Midbrain (tissue), 1 donor: Measurements from ENCODE around the gene IRF3.
A peak's percentile ranks its signal among the peaks of the same experiment; 100 is the strongest.

Experiments used
- DNase-seq: peaks from one replicate; lab custom pipeline; 2025; lab: John Stamatoyannopoulos, UW

The IRF3 gene

DNA sequence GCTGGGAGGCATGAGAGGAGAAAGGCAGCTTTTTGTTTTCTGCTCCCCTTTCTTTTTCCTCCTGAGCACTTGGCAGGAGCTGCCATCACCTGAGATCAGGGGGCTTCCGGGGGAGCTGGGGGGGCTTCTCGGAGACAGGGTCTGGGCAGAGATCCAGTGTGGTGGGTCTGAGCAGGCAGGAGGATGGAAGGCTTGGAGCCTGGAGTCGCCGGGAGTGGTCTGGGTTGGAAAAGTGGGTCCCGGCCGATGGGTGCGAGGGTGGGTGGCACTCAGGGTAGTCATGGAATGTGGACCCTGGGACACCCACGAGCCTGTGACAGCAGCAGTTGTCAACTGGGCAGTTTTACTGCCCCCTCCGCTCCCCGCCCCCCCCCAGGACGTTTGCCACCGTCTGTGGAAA, 21.5 kb upstream of the IRF3 start:
- DNase-seq, result no peak

DNA sequence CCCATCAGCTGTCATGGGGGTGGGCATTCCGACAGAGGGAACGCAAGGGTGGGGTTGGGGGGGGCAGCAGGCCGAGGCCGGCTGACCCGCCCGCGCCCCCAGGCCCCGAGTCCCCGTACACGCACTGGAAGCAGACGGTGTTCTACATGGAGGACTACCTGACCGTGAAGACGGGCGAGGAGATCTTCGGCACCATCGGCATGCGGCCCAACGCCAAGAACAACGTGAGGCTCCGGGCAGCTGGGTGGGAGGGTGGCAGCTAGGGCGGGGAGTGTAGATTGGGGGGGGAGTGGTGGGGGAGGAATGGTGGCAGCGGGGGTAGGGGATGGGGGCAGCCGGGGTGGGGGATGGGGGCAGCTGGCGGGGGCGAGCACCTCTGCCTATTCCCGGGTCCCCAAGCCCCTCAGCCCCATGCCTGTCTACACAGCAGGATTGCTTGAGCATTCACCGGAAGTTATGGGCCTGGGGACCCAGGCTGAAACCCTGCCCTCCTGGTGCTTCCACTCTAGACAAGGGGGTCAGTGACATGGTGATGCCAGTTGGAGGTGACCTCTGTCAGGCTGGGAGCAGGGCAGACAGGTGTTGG, 20.9 kb upstream of the IRF3 start:
- no peak for DNase-seq

DNA sequence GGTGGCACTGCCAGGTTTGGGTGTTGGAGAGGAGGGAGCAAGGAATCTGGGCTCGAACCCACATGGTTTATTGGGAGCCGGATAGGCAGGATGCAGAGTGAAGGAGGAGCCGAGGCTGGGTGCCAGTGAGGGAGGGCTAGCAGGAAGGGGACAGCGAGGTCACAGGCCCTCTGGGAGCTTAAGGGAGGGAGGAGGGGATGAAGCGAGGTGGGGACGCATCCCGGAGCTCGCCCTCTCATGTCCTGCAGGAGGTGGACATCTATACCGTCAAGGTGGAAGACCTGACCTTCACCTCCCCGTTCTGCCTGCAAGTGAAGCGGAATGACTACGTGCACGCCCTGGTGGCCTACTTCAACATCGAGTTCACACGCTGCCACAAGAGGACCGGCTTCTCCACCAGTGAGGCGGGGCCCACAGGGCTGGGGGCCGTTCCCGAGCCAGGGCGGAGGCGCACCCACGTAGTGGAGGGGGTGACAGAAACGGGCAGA, 20.2 kb upstream of the IRF3 start:
- DNase-seq, result no peak

DNA sequence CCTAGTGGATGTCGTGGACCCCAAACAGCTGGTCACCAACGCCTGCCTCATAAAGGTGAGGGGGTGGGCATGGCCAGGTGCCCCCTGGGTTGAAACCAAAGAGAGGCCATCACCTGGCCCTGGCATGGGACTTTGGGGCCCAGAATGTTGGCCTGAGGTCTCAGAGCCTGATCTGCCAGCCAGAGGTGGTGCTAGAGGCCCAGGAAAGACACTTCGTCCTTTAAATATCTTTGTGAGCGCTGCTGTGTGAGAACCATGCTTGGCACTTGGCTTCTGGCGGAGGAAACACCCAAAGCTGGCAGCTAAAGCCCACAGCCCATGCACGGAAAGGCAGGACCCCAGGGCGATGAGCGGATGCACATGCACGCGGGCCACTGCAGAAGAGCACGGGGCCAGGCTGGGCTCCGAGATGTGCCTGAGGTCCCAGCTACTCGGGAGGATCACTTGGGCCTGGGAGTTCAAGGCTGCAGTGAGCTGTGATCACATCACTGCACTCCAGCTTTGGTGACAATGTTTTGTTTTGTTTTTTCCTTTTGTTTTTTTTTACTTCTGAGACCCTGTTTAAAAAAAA, 19.4 kb upstream of the IRF3 start:
- DNase-seq, result no peak

DNA sequence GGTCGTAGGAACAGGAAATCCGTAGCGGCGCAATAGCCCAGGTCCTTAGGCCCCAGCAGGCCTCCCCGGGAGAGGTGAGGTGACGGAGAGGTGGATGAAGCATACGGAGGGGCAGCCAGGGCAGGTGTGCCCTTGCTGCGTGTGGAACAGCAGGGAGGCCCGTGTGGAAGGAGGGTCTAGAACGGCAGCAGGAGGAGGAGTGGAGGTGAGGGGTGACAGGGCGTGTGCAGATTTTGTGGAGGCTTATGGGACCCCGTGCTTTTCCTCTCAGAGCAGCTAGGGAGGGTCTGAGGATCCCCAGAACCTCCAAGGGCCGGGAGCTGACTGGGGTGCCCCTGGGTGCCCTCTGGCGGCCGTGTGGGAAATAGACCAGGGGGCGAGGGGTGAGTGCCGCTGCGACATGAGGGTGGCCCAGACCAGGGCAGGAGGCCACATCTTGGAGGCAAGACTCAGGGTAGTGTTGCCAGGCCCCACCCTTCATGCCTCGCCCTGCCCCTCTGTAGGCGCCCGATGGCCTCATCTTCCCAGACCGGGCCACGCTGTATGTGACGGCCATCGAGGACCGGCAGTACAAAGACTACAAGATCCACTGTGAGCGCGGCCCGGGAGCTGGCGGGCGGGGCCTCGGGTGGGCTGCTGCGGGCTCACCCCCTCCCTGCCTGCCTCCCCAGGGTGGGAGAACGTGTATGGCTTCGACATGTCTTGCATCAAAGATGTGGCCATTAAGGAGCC, 18.8 kb upstream of the IRF3 start:
- no peak for DNase-seq

DNA sequence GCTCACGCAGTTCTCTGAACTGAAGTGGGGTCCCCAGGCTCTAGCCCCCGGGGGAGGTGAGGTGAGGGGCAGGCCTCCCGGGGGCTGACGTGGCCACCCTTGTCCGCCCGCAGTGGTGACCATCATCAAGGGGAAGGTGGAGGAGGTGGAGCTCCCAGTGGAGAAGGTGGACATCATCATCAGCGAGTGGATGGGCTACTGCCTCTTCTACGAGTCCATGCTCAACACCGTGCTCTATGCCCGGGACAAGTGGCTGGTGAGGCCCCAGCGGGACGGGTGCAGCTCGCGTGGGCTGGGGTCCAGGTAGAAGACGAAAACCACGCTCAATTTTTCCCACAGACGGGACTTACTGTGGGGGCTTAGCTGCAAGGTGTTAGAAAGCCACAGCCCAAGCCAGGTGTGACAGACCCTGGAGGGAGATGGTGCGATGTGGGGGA, 18.2 kb upstream of the IRF3 start:
- DNase-seq, result no peak

DNA sequence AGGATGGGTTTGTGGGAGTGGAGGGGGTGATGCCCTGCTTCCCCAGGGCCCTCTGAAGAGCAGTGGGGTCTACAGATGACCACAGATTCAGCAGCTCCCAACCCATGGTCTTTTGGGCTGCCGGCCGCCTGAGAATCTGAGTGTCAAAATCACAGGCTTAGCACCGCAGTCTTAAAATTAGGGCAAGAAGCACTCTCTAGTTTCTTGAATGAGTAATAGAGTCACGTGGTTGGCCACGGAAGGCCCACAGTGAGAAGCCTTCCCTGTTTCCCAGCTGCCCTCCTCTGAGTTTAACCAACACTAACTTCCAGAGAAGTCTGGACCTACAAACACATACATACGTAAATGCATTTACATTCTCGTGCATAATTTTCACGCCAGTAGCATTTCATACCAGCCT, 16.6 kb upstream of the IRF3 start:
- DNase-seq, result no peak

DNA sequence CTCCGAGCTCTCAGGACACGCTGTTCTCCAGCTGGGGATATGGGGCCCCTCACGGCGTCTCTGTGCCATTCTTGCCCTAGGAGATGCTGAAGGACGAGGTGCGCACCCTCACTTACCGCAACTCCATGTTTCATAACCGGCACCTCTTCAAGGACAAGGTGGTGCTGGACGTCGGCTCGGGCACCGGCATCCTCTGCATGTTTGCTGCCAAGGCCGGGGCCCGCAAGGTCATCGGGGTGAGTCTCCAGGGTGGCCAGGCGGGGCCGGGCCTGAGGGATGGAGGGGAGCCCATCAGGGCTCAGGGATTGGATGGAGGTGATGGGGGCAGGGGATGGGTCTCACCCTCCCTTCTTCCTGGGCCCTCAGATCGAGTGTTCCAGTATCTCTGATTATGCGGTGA, 16.2 kb upstream of the IRF3 start:
- no peak for DNase-seq

DNA sequence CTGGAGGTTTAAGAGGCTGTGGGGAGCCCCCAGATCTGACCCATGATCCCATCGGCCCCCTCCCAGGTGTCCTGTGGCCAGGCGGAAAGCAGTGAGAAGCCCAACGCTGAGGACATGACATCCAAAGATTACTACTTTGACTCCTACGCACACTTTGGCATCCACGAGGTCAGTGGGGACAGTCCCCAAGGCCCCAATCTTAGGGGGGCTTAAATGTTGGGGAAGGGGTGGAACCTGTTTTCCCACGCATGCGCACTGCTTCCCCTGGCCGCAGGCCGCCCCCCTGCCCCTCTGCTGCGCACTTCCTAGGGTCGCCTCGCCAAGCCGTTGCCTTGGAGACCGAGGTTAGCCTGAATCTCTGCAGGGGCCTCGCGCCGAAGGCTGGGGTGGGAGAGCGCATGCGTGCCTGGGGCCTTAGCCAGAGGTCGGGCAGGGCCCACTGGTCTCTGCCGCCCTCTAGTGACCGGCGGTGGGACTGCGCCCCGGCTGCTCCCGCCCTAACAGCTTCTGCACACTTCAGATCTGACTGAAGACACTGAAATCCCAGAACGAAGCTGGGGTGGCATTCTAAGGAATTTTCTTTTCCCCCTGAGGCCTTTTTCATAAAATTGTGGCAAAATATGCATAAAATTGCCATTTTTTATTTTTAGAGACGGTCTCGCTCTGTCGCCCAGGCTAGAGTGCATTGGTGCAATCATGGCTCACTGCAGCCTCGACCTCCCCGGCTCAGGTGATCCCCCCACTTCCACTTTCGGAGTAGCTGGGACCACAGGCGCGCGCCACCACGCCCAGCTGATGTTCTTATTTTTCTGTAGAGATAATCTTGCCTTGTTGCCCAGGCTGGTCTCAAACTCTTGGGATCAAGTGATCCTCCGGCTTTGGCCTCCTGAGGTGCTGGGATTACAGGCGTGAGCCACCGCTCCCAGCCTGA, 15.0 kb upstream of the IRF3 start:
- DNase-seq, result peak; percentile 92

DNA sequence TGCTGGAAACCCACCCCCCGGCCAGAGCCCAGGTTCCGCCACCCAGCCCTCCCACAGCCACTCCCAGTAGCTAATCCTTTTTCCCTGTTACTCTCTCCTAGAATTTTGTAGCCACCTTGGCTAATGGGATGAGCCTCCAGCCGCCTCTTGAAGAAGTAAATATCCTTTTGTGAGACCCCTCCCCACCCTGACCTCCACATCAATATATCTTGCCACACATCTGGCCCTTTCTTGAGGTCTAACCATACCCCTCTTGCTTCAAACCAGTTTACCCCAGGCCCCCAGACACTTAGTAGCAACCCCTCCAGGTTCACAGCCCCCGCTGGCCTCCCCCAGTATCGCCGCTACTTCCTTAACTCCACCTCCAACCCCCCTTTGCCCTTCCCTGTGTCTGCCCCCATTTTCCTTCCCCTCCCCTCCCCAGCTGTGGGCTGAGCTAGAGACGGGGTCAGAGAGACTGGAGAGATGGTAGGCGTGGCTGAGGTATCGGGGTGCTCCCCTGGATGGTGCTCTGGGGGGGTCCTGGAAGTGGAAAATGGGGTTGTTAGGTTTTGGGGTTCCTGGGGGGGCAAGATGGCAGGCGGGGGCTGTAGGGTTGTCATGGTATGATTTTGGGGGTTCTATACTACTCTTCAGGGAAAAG, 14.2 kb upstream of the IRF3 start:
- no peak for DNase-seq

DNA sequence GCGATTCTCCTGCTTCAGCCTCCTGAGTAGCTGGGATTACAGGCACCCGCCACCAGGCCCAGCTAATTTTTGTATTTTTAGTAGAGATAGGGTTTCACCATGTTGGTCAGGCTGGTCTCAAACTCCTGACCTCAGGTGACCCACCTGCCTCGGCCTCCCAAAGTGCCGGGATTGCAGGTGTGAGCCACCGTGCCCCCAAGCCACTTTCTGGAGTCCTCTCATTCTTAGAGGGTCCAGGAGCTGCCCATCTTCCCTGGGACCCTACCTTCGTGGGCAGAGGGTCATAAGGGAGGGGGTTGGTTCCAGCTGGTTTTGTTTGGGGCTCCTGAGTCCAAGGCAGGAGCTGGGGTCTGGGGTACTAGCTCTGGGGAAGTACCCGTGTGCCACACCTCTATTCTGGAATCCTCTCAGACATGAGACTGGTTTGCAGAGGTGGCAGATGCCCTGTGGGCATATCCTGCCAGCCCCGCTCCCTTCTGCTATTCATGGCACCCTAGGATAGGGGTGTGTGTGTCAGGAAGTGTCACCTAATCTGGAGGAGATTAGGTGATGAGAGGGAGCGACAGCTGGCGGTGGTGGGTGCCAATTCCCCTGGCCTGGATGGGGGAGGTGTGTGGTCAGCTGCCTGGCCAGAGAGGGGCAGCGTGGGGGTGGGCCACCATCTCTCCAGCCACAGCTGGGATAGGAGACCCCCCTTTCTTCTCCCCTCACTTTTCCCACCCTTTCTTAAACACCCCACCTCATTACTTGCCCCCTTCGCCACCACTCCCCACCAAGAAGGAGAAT, 13.5 kb upstream of the IRF3 start:
- no peak for DNase-seq

DNA sequence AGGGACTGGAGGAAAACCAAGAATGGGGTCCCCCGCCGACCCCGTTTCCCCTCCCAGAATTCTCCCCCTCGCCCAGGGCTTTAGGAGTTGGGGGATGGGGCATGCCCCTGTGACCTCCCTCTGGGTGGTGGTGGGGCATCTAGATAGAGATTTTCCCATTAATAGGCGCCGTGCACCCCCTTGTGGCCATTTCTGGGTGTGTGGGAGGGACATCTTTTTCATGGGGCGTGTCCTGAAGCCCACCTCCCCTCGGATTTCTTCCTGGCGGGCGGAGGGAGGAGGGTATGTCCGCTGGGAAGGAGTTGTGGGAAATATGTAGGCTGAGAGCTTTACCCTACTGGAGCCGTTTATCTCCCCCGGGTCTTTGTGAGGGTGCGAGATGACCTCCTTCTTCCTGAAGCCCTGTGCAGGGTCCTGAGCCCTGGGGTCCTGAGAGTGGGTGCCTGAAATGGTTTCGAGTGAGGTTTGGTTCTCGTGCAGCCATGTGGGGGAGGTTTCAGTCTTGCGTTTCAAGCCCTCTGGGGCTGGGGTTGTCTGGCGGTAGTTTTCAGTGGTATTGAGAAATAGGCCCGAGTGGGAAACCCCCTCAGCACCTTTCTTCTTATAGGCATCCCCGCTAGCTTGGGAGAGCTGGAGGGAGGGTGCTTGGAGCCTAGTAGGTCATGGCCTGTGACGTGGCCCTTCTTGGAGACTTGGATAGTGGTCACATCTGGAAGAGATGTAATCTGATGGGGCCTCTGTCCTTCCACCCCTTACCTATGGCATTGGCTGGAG, 12.4 kb upstream of the IRF3 start:
- peak; percentile 36 for DNase-seq

DNA sequence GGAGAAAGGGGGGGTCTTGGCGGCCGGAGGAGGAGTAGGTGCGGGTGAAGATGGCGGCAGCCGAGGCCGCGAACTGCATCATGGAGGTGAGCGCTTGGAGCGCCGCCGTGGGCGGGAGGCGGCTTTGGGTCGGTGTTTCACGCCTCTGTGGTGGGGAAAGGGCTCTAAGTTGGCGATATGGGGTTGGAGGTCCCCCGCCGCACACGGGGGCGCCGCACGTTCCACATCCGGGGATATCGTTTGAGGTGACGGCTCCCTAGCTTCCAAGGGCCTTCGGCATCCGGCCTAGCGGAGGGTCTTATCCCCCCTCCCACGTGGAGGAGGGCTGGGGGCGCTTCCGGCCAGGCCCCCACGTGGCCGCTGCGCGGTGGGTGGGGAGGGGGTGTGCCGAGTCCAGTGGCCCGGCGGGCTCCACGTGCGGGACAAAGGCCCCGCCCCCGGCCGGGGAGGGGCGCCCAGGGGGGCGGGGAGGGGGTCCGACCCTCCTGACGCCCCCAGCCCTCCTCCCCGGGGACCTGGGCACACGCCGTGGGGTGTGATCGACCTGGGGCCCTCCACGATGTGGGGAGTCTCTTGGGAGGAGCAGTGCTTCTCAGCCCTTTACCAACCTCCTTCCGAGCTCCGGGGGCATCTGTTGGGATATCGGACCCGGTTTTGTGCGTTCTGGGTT, 11.7 kb upstream of the IRF3 start, which contains the start of gene PRMT1:
Gene PRMT1, plus strand, starts transcription at position 41 of the 670 bp plus-strand sequence. Its CDS starts 10 bp downstream, at position 51.
- peak; percentile 55 for DNase-seq

DNA sequence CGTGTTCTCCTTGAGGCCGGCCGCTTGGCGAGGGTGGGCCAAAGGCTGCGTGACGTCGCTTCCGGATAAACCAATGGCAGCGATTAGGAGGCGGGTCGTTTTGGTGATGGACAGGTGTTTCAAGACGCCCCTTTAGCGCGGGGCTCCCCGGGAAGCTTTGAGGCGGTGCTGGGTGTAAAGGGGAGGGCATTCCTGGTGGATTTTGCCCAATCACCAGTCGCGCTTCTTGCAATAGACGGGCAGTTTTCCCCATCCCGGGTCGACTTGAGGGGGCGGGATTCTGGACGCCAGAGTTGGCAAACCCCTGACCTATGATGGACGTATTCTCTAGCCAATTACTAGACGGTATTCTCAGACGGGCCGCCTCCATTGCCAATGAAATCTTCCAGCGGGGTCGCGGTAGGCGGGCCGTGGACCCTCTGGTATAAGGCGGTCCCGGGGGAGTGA, 11.2 kb upstream of the IRF3 start:
- DNase-seq, result peak; percentile 100

DNA sequence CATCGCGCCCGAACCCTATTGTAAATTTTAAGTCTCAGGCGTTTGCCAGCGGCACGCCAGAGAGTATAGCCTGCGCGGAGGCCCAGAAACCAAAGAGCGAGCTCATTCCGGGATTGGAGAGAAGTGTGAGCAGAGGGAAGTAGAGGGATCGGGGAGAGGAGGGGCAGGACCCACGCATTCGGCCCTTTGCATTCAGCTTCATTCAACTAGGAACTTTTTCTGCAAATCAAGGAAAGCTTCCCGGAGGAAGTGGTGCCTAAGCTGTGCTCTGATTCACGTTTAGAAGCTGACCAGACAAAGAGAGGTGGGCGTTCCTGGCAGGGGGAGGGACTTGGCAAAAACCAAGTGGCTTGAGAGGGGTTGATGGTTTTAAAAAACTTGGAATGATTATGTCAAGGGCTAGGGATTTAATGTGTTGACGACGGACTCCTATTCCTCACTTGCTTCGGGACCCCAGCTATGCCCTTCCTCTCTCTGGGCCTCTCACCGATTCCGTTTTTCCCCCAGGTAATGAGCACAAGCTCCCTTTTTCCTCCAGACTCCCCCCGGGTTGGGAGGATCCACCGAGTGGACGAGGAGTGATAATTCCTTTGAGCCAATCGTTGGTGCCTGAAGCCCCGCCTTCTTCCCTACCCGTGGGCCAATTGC, 10.6 kb upstream of the IRF3 start:
- DNase-seq, result peak; percentile 94

DNA sequence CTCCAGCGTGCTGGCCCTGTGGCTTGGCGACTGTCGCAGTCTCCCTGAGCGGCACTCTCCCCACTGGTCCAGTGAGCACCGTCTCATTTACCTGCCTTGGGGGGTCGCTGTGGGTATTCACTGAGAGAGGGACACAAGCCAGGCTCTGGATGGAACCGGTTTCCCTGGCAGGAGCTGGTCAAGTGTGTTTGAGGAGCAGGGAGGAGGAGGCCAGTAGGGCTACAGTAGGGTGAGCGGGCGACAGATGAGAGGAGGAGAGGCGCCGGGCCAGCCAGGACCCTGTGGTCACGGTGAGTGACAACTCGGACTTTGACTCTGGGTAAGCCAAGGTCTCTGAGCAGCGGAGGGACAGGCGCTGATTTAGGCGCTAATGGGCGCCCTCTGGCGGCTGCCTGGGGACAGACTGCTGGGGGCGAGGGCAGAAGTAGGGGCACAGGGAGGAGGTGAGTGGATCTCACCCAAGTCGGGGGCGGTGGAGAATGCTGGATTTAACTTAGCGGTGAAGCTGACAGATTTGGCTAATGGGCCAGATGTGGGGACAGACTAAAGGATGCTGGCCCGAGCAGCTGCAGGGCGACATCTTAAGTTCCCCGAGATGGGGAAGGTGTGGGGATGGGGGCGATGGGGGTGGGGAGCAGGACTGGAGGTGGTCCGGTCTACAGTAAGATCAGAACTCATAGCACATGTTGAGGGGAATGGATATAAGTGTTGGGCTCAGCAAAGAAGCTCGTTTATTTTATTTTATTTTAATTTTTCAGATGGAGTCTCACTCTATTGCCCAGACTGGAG, 6.7 kb upstream of the IRF3 start:
- DNase-seq, result peak; percentile 76

DNA sequence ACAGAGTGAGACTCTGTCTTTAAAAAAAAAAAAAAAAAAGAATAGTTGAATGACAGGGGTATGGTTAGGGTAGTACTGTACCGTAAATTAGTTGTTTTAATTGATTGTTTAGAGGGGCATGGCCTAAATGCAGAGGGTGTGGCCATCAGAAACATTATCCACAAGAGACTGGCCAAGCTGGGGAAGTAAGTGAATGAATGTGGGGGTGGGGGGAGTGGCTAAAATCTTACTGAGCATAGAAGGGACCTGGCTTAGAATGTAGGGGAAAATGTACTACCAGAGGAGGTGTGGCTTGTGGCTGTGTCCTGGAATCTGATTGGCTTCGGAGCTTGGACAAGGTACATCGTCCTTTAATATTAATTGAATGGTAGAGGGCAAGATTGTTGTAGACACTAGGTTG, 3.9 kb upstream of the IRF3 start:
- DNase-seq, result no peak

DNA sequence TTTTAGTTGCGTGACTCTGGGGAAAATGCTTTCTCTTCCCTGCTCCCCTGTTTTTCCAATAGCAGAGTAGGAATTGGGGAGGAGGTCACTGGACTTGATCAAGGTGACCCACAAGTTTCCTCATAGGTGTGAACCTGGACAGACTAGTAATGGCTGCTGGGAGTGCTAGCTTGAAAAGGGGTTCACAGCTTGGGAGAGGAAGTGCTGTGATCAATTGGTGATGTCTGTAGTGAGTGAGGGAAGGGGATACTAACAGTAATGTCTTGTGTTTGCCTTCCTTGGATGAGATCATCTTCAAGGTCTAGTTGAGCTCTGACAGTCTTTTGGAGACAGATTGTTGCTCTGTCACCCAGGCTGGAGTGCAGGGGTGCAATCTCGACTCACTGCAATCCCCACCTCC, 1.8 kb upstream of the IRF3 start:
- no peak for DNase-seq
